Measurements from ENCODE around the gene SLC9B2.

SLC9B2 gene

DNA sequence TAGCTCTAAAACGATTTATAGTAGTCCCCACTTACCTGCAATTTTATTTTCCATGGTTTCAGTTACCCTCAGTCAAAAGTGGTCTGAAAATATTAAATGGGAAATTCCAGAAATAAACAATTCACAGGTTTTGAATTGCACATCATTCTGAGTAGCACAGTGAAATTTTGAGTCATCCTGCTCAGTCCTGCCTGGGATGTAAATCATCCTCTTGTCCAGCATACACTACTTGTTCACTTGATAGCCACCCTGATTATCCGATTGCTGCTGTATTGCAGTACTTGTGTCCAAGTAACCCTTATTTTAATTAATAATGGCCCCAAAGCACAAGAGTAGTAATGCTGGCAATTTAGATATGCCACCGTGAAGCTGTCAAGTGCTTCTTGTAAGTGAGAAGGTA is 46.6 kb upstream of the SLC9B2 start:
- CTCF ChIA-PET: no interaction called here
- POLR2A ChIA-PET: no interaction called here
- H3K4me3 ChIP-seq (ENCODE audit: low read depth, low read length): no peak overlapping the region
- H3K9me3 ChIP-seq (ENCODE audit: control insufficient read depth, insufficient read depth, low read depth, low read length): no peaks in the 10 kb centered on the region
- H3K27ac ChIP-seq (ENCODE audit: extremely low read depth, low read depth, low read length): no peak overlapping the region
- H3K4me1 ChIP-seq (ENCODE audit: control insufficient read depth, insufficient read depth, low read length): no peaks in the 10 kb centered on the region
- peaks cover 4 to 50% of the 10 kb centered on the region in 2 experiments; a peak in 2 of 3 replicates for H3K36me3 ChIP-seq (ENCODE audit: control insufficient read depth in 2 of 2, insufficient read depth in 1 of 2, low read length in 2 of 2)
- TF ChIP-seq, protein P1, sequence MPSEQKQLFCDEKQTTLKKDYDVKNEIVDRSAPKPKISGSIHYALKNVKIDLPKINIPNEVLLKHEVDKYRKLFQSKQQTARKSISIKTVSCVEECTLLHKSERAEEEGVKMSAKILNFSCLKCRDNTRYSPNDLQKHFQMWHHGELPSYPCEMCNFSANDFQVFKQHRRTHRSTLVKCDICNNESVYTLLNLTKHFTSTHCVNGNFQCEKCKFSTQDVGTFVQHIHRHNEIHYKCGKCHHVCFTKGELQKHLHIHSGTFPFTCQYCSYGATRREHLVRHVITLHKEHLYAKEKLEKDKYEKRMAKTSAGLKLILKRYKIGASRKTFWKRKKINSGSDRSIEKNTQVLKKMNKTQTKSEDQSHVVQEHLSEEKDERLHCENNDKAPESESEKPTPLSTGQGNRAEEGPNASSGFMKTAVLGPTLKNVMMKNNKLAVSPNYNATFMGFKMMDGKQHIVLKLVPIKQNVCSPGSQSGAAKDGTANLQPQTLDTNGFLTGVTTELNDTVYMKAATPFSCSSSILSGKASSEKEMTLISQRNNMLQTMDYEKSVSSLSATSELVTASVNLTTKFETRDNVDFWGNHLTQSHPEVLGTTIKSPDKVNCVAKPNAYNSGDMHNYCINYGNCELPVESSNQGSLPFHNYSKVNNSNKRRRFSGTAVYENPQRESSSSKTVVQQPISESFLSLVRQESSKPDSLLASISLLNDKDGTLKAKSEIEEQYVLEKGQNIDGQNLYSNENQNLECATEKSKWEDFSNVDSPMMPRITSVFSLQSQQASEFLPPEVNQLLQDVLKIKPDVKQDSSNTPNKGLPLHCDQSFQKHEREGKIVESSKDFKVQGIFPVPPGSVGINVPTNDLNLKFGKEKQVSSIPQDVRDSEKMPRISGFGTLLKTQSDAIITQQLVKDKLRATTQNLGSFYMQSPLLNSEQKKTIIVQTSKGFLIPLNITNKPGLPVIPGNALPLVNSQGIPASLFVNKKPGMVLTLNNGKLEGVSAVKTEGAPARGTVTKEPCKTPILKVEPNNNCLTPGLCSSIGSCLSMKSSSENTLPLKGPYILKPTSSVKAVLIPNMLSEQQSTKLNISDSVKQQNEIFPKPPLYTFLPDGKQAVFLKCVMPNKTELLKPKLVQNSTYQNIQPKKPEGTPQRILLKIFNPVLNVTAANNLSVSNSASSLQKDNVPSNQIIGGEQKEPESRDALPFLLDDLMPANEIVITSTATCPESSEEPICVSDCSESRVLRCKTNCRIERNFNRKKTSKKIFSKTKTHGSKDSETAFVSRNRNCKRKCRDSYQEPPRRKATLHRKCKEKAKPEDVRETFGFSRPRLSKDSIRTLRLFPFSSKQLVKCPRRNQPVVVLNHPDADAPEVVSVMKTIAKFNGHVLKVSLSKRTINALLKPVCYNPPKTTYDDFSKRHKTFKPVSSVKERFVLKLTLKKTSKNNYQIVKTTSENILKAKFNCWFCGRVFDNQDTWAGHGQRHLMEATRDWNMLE (tag by site-specific recombination; conservative IDR thresholded peaks at IDR 0.05; ENCODE audit: low read depth): no peak
- no peak for TF ChIP-seq PRDM1 (tag by site-specific recombination; IDR thresholded peaks at IDR 0.05)
- TF ChIP-seq SALL2 (tag by site-specific recombination; IDR thresholded peaks at IDR 0.05; ENCODE audit: borderline replicate concordance): no peak
- TF ChIP-seq, protein P2, sequence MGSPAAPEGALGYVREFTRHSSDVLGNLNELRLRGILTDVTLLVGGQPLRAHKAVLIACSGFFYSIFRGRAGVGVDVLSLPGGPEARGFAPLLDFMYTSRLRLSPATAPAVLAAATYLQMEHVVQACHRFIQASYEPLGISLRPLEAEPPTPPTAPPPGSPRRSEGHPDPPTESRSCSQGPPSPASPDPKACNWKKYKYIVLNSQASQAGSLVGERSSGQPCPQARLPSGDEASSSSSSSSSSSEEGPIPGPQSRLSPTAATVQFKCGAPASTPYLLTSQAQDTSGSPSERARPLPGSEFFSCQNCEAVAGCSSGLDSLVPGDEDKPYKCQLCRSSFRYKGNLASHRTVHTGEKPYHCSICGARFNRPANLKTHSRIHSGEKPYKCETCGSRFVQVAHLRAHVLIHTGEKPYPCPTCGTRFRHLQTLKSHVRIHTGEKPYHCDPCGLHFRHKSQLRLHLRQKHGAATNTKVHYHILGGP (tag by site-specific recombination; IDR thresholded peaks at IDR 0.05): no peak
- TF ChIP-seq, protein P3, sequence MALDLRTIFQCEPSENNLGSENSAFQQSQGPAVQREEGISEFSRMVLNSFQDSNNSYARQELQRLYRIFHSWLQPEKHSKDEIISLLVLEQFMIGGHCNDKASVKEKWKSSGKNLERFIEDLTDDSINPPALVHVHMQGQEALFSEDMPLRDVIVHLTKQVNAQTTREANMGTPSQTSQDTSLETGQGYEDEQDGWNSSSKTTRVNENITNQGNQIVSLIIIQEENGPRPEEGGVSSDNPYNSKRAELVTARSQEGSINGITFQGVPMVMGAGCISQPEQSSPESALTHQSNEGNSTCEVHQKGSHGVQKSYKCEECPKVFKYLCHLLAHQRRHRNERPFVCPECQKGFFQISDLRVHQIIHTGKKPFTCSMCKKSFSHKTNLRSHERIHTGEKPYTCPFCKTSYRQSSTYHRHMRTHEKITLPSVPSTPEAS (tag by site-specific recombination; IDR thresholded peaks at IDR 0.05): no peak
- TF ChIP-seq, protein P4, sequence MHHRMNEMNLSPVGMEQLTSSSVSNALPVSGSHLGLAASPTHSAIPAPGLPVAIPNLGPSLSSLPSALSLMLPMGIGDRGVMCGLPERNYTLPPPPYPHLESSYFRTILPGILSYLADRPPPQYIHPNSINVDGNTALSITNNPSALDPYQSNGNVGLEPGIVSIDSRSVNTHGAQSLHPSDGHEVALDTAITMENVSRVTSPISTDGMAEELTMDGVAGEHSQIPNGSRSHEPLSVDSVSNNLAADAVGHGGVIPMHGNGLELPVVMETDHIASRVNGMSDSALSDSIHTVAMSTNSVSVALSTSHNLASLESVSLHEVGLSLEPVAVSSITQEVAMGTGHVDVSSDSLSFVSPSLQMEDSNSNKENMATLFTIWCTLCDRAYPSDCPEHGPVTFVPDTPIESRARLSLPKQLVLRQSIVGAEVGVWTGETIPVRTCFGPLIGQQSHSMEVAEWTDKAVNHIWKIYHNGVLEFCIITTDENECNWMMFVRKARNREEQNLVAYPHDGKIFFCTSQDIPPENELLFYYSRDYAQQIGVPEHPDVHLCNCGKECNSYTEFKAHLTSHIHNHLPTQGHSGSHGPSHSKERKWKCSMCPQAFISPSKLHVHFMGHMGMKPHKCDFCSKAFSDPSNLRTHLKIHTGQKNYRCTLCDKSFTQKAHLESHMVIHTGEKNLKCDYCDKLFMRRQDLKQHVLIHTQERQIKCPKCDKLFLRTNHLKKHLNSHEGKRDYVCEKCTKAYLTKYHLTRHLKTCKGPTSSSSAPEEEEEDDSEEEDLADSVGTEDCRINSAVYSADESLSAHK (tag by site-specific recombination; IDR thresholded peaks at IDR 0.05): no peak
- no peak for TF ChIP-seq ZFP69B (tag by site-specific recombination; IDR thresholded peaks at IDR 0.05)
- no peak for TF ChIP-seq ZNF292 (tag by site-specific recombination; IDR thresholded peaks at IDR 0.05; ENCODE audit: borderline replicate concordance, low read depth)
- TF ChIP-seq ZNF202 (tag by site-specific recombination; IDR thresholded peaks at IDR 0.05; ENCODE audit: borderline replicate concordance): no peak
- TF ChIP-seq TRIM28 (IDR thresholded peaks at IDR 0.05; ENCODE audit: borderline replicate concordance, low read length): no peak
- no peak for TF ChIP-seq ZNF311 (tag by site-specific recombination; IDR thresholded peaks at IDR 0.05; ENCODE audit: borderline replicate concordance)
- TF ChIP-seq ZNF404 (tag by site-specific recombination; IDR thresholded peaks at IDR 0.05): no peak
- no peak for TF ChIP-seq ZNF768 (tag by site-specific recombination; IDR thresholded peaks at IDR 0.05)
- TF ChIP-seq ZNF112 (tag by site-specific recombination; IDR thresholded peaks at IDR 0.05): no peak
- TF ChIP-seq, protein P5, sequence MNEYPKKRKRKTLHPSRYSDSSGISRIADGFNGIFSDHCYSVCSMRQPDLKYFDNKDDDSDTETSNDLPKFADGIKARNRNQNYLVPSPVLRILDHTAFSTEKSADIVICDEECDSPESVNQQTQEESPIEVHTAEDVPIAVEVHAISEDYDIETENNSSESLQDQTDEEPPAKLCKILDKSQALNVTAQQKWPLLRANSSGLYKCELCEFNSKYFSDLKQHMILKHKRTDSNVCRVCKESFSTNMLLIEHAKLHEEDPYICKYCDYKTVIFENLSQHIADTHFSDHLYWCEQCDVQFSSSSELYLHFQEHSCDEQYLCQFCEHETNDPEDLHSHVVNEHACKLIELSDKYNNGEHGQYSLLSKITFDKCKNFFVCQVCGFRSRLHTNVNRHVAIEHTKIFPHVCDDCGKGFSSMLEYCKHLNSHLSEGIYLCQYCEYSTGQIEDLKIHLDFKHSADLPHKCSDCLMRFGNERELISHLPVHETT (tag by site-specific recombination; IDR thresholded peaks at IDR 0.05): no peak
- no peak for TF ChIP-seq ZNF677 (tag by site-specific recombination; IDR thresholded peaks at IDR 0.05)
- TF ChIP-seq, protein P6, sequence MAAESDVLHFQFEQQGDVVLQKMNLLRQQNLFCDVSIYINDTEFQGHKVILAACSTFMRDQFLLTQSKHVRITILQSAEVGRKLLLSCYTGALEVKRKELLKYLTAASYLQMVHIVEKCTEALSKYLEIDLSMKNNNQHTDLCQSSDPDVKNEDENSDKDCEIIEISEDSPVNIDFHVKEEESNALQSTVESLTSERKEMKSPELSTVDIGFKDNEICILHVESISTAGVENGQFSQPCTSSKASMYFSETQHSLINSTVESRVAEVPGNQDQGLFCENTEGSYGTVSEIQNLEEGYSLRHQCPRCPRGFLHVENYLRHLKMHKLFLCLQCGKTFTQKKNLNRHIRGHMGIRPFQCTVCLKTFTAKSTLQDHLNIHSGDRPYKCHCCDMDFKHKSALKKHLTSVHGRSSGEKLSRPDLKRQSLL (tag by site-specific recombination; IDR thresholded peaks at IDR 0.05): no peak
- no peak for TF ChIP-seq ZNF266 (tag by site-specific recombination; IDR thresholded peaks at IDR 0.05; ENCODE audit: low read depth)
- no peak for TF ChIP-seq ZNF138 (tag by site-specific recombination; IDR thresholded peaks at IDR 0.05; ENCODE audit: borderline replicate concordance)

All from HEK293 (cell line).